A549 (cell line): Measurements from ENCODE around the gene DENND6A. TPM values are rescaled to one million over a fixed set of nuclear protein-coding genes. Genes with fewer than 3 reads are reported as not detected.

ENCODE experiments used
- ATAC-seq, 2 experiments: fragments of 200-7000 bp in 1 of 2; fragments of >200 bp in 1 of 2; cut with Nextera tagmentation in 1 of 2; cut with Tn5 transposase in 1 of 2; 3 replicates each; pipeline versions ENCODE4 v1.8.0 to v1.9.1; 2018 to 2020; ENCODE audit warnings: mild to moderate bottlenecking in 1 of 2, moderate library complexity in 1 of 2
- CTCF ChIA-PET: fragments of 300-600 bp; sonication (Branson Sonifier 250); formaldehyde crosslinking; extraction: SDS; loops from one replicate; lab custom pipeline; 2021; ENCODE audit warnings: antibody characterized with exemption, inconsistent platforms; lab: Yijun Ruan, JAX
- POLR2A ChIA-PET: fragments of 350-600 bp; formaldehyde crosslinking; extraction: SDS; loops from one replicate; lab custom pipeline; 2021; ENCODE audit warnings: antibody characterized with exemption, inconsistent platforms; lab: Yijun Ruan, JAX
- DNase-seq, 2 experiments: peaks; one replicate each; pipeline versions ENCODE4 v3.0.0 to v3.0.0-alpha.2; 2011 to 2016; ENCODE audit warnings: low read depth in 1 of 2, low spot score in 1 of 2
- FAIRE-seq: peaks from 2 replicates; lab custom pipeline; 2011; peaks lifted over from hg19 to GRCh38; lab: Jason Lieb, UNC
- H3K27ac ChIP-seq, 2 experiments: fragments of >200 bp; sonication (Bioruptor Twin); formaldehyde crosslinking; 3 replicates each; pipeline ENCODE4 v1.5.1; 2016 to 2017
- H3K4me1 ChIP-seq: fragments of >200 bp; sonication (Bioruptor Twin); formaldehyde crosslinking; 3 replicates; pipeline ENCODE4 v1.6.1; 2016
- H3K4me2 ChIP-seq: fragments of >200 bp; sonication (Bioruptor Twin); formaldehyde crosslinking; 3 replicates; pipeline ENCODE4 v1.6.1; 2016
- H3K4me3 ChIP-seq: fragments of >200 bp; sonication (Bioruptor Twin); formaldehyde crosslinking; 3 replicates; pipeline ENCODE4 v1.5.1; 2016
- H3K9me3 ChIP-seq: fragments of >200 bp; sonication (Bioruptor Twin); formaldehyde crosslinking; 3 replicates; pipeline ENCODE4 v1.6.1; 2016
- CEBPB ChIP-seq, 2 experiments: fragments of >200 bp in 1 of 2; sonication (Bioruptor Twin) in 1 of 2; formaldehyde crosslinking in 1 of 2; IDR thresholded peaks; 2 replicates each; pipeline ENCODE4 v1.6.1; 2012 to 2016
- CHD2 ChIP-seq: fragments of 150-350 bp; IDR thresholded peaks from 2 replicates; pipeline ENCODE4 v1.6.1; 2014; ENCODE audit warnings: low read length; ENCODE audit not compliant: partially characterized antibody
- CTCF ChIP-seq: fragments of >200 bp; sonication (Bioruptor Twin); formaldehyde crosslinking; IDR thresholded peaks from 3 replicates; pipeline ENCODE4 v1.5.1; 2016
- E2F6 ChIP-seq: IDR thresholded peaks from 2 replicates; pipeline ENCODE4 v1.6.1; 2012; ENCODE audit warnings: low read depth, borderline replicate concordance
- EHMT2 ChIP-seq: fragments of 200-600 bp; sonication (generic); IDR thresholded peaks from 2 replicates; pipeline ENCODE4 v1.6.1; 2016; ENCODE audit warnings: antibody characterized with exemption, low read depth, mild to moderate bottlenecking, moderate library complexity
- ESRRA ChIP-seq: fragments of 150-350 bp; IDR thresholded peaks from 2 replicates; pipeline ENCODE4 v1.6.1; 2014; ENCODE audit warnings: mild to moderate bottlenecking, low read length, borderline replicate concordance
- FOSB ChIP-seq: fragments of 250-450 bp; sonication (Bioruptor Pico); IDR thresholded peaks from 2 replicates; pipeline ENCODE4 v1.5.0; 2020; ENCODE audit warnings: mild to moderate bottlenecking, moderate library complexity
- FOXS1 ChIP-seq: fragments of 250-450 bp; sonication (Bioruptor Pico); IDR thresholded peaks from 2 replicates; pipeline ENCODE4 v1.5.0; 2020; ENCODE audit warnings: mild to moderate bottlenecking, moderate library complexity
- GATA3 ChIP-seq: IDR thresholded peaks from 2 replicates; pipeline ENCODE4 v1.6.1; 2012; ENCODE audit warnings: borderline replicate concordance
- HES2 ChIP-seq: fragments of >200 bp; sonication (Bioruptor Twin); formaldehyde crosslinking; IDR thresholded peaks from 2 replicates; pipeline ENCODE4 v1.6.1; 2016
- HEYL ChIP-seq: fragments of 250-450 bp; sonication (Bioruptor Pico); IDR thresholded peaks from 2 replicates; pipeline ENCODE4 v1.8.0; 2021; ENCODE audit warnings: mild to moderate bottlenecking, moderate library complexity
- HOXB13 ChIP-seq: fragments of 250-450 bp; sonication (Bioruptor Pico); IDR thresholded peaks from 2 replicates; pipeline ENCODE4 v1.5.0; 2020; ENCODE audit warnings: low read depth, mild to moderate bottlenecking, moderate library complexity
- KDM1A ChIP-seq: fragments of 200-600 bp; sonication (generic); IDR thresholded peaks from 2 replicates; pipeline ENCODE4 v1.6.1; 2016; ENCODE audit warnings: low read depth, mild to moderate bottlenecking
- NPAS2 ChIP-seq: fragments of 250-450 bp; sonication (Bioruptor Pico); IDR thresholded peaks from 2 replicates; pipeline ENCODE4 v1.8.0; 2022; ENCODE audit warnings: mild to moderate bottlenecking, moderate library complexity, borderline replicate concordance
- RAD21 ChIP-seq, 2 experiments: fragments of >200 bp in 1 of 2; sonication (Bioruptor Twin) in 1 of 2; formaldehyde crosslinking in 1 of 2; IDR thresholded peaks in 1 of 2; conservative IDR thresholded peaks in 1 of 2; 2 replicates in 1 of 2; 3 replicates in 1 of 2; pipeline ENCODE4 v1.6.1; 2012 to 2018; ENCODE audit warnings: inconsistent platforms in 1 of 2
- RARB ChIP-seq: fragments of 250-450 bp; sonication (Bioruptor Pico); IDR thresholded peaks from 2 replicates; pipeline ENCODE4 v1.8.0; 2021; ENCODE audit warnings: mild to moderate bottlenecking, moderate library complexity
- RCOR1 ChIP-seq: fragments of 150-350 bp; IDR thresholded peaks from 2 replicates; pipeline ENCODE4 v1.6.1; 2014; ENCODE audit warnings: antibody characterized with exemption, low read length, low read depth
- REST ChIP-seq: fragments of 200-600 bp; sonication (generic); IDR thresholded peaks from 2 replicates; pipeline ENCODE4 v1.6.1; 2016; ENCODE audit warnings: antibody characterized with exemption, mild to moderate bottlenecking, moderate library complexity
- SMC3 ChIP-seq: fragments of >200 bp; sonication (Bioruptor Twin); formaldehyde crosslinking; IDR thresholded peaks from 3 replicates; pipeline ENCODE4 v1.6.1; 2018; ENCODE audit warnings: inconsistent platforms
- TFCP2L1 ChIP-seq: fragments of 250-450 bp; sonication (Bioruptor Pico); IDR thresholded peaks from 2 replicates; pipeline ENCODE4 v1.5.0; 2021; ENCODE audit warnings: mild to moderate bottlenecking
- ZC3H11A ChIP-seq: fragments of 450-650 bp; IDR thresholded peaks from 2 replicates; pipeline ENCODE4 v1.6.1; 2014; ENCODE audit warnings: antibody characterized with exemption, mild to moderate bottlenecking
- ZNF302 ChIP-seq: fragments of 250-450 bp; sonication (Bioruptor Pico); IDR thresholded peaks from 2 replicates; pipeline ENCODE4 v1.9.0; 2021; ENCODE audit warnings: inconsistent platforms, mild to moderate bottlenecking, moderate library complexity
- ZSCAN20 ChIP-seq: fragments of 250-450 bp; sonication (Bioruptor Pico); IDR thresholded peaks from 2 replicates; pipeline ENCODE4 v1.8.0; 2022; ENCODE audit warnings: mild to moderate bottlenecking, moderate library complexity
- WGBS: methylation state at CpG from one replicate; pipeline ENCODE4 v1.1.6; 2017; ENCODE audit errors: missing lambda C conversion rate; 5-methylcytosine and 5-hydroxymethylcytosine counted together
- polyA plus RNA-seq, 4 experiments: library from polyadenylated mRNA; depleted of rRNA in 3 of 4; stranded (reverse); fragments of >200 nt; fragmentation: RNase III in 1 of 4; extraction: RNeasy Plus Mini Kit Qiagen cat#74134 plus additional on column Dnase treatment in 1 of 4; gene quantifications; 2 replicates in 3 of 4; 3 replicates in 1 of 4; pipeline ENCODE4 v1.2.3, GENCODE V29; 2011 to 2017

The DENND6A gene
- polyA plus RNA-seq, 2 of the 4 experiments (the other 2 are of a cell fraction): 5.4 to 18.1 TPM

- DNase-seq (no peak), ATAC-seq (no peak)
- POLR2A ChIA-PET: no interaction called here
- no peak overlapping the region for H3K4me3 ChIP-seq
- no peak overlapping the region for H3K4me2 ChIP-seq
- no peak overlapping the region for H3K27ac ChIP-seq
- CTCF ChIA-PET: no interaction called here
- TF ChIP-seq SMC3: no peak
- no peak for TF ChIP-seq E2F6
- TF ChIP-seq ZC3H11A: no peak
- TF ChIP-seq EHMT2: no peak
- TF ChIP-seq, all 56 proteins: peak for 0
- Histone ChIP-seq H3K4me1 (no peaks in the 10 kb centered on the region), H3K9me3 (no peaks in the 10 kb centered on the region)
- FAIRE-seq: no peak
- WGBS: 79% methylated on average over 2 of the region's 2 CpGs
Measured at GRCh38 chr3:57733790-57734189, 40.9 kb upstream of the DENND6A start.

GRCh38 chr3:57731311-57731710, 38.4 kb upstream of the DENND6A start:
- Histone ChIP-seq H3K4me2 (no peak overlapping the region), H3K4me3 (no peak overlapping the region), H3K27ac (no peak overlapping the region), H3K9me3 (no peaks in the 10 kb centered on the region), H3K4me1 (no peaks in the 10 kb centered on the region)
- no peak for ATAC-seq
- no peak for FAIRE-seq
- ChIA-PET CTCF (no interaction called here), POLR2A (no interaction called here)
- 85% methylated on average over 1 of the region's 1 CpG for WGBS
- TF ChIP-seq CTCF: no peak
- no peak for TF ChIP-seq CEBPB (IDR thresholded peaks at IDR 0.05)
- TF ChIP-seq GATA3: no peak
- no peak for TF ChIP-seq FOSB (CRISPR knock-in tag)
- no peak for TF ChIP-seq KDM1A
- TF ChIP-seq RARB (CRISPR knock-in tag): no peak
- TF ChIP-seq EHMT2: no peak
- no peak for TF ChIP-seq REST
- no peak for TF ChIP-seq CHD2
- TF ChIP-seq E2F6: no peak
- no peak for TF ChIP-seq HES2
- DNase-seq: no peak

- ChIA-PET CTCF (no interaction called here), POLR2A (no interaction called here)
- TF ChIP-seq EHMT2 (no peak), ZSCAN20 (CRISPR knock-in tag) (no peak), HOXB13 (CRISPR knock-in tag) (no peak), FOXS1 (CRISPR knock-in tag) (no peak), TFCP2L1 (CRISPR knock-in tag) (no peak), ESRRA (no peak), RCOR1 (no peak), CEBPB (IDR thresholded peaks at IDR 0.05) (no peak), FOSB (CRISPR knock-in tag) (no peak), RAD21 (conservative IDR thresholded peaks at IDR 0.05 in 1 of 2, IDR thresholded peaks at IDR 0.05 in 1 of 2) (no peak), ZNF302 (CRISPR knock-in tag) (no peak), NPAS2 (CRISPR knock-in tag) (no peak), HEYL (CRISPR knock-in tag) (no peak), RARB (CRISPR knock-in tag) (no peak), CTCF (no peak)
- ATAC-seq (no peak), FAIRE-seq (no peak), DNase-seq (no peak)
- Histone ChIP-seq H3K9me3 (no peaks in the 10 kb centered on the region), H3K4me1 (no peaks in the 10 kb centered on the region), H3K27ac (no peak overlapping the region), H3K4me3 (no peak overlapping the region), H3K4me2 (no peak overlapping the region)
- 44% methylated on average over 3 of the region's 3 CpGs for WGBS
Measured at GRCh38 chr3:57730682-57731081, 37.8 kb upstream of the DENND6A start.
